Activated naive CD8-positive, alpha-beta T cell treated with anti-CD3 and anti-CD28 coated beads, Interleukin-2, amount 50 U/mL, for 16 hours (primary cell): ENCODE results near the gene KIAA0513.
"Not testable (repeated sequence)": the region's sequence is repeated elsewhere in the genome, so short reads cannot be mapped to it uniquely, and the experiment has no call there.

ENCODE experiments used
- DNase-seq: peaks from one replicate; pipeline ENCODE4 v3.0.0-alpha.2; 2020; ENCODE audit warnings: low read depth, low spot score

KIAA0513 gene

GRCh38 chr16:85028685-85029407 lies 1.3 kb downstream of the KIAA0513 start:
- DNase-seq: peak; percentile 36

DNA sequence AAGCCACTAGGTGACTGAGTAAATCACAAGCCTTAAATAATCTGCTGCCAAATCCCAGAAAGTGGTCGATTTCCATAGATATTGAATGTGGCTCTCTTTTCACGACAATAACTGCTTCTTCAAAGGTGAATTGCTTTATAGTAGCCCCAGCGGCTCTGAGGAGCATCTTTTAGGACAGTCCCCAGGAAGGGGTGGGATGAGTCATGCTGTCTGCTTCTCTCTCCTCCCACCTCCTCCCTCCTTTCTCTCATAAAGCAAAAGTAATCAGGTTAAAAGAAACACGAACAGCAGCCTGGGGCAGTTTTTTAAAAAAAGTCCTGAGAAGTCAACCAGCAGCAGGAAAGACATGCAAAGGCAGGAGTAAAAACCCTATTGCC lies 1.8 kb downstream of the KIAA0513 start:
- peak; percentile 30 for DNase-seq

- DNase-seq: no peak
Measured at GRCh38 chr16:85029981-85030401, 2.4 kb downstream of the KIAA0513 start.

GRCh38 chr16:85031451-85031850 lies 3.9 kb downstream of the KIAA0513 start:
- no peak for DNase-seq

GRCh38 chr16:85032187-85032586 lies 4.6 kb downstream of the KIAA0513 start:
- not testable (repeated sequence) for DNase-seq

DNA sequence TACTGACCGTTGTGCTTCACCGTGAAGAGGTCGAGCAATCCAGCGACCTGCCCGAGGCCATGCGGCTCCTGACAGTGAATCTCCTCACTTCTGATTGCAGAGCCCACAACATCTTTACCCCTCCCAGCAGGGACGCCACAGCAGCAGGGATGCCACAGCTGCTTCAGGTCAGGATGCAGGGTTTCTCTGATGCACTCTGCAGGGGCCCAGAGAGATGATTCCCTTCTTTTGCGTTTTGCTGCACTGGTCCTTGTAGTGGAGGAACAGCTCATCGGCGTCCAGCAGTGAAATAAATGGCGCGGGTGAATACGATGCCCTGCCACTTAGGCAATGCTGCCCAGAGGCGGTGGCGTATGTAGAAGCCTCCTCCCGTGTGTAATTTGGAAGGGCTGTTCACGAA lies 5.6 kb downstream of the KIAA0513 start:
- no peak for DNase-seq

DNA sequence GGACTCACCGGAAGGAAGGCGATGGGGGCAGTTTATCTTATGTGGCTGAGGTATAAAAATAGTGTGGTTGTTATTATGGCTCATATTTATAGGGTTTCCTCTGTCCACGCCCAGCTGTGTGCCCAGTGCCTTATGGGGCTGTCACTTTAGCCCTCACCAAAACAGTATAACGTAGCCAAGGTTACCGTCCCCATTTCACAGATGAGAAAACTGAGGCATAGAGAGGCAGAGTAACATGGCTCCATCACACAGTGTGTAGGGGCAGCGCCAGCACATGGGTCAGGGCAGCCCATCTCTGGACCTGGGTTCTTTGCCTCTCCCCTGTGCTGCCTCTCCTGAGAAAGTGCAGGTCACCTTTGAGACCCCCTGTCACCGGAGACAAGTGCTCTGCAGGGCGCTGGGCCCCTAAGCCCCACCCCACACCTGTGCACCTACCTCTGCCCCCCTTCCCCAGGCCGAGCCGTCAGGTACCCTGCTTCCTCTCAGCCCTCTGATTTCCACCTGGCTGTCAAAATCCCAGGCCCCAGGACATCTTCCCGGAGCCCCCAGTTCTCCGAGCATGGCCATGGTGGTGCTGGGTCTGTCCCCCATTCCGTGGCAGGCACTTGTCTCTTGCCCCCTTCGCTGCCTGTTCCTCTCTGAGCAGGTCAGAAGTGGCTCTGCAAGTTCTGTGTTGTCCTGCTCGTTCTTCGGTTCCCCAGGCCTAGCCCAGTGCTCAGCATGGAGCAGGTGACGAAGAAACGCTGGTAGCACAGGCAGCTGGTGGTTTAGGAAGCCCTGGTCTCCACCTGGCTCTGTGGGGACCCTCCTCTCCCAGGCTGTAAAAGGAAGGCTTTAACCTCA lies 7.2 kb downstream of the KIAA0513 start:
- DNase-seq: no peak

DNA sequence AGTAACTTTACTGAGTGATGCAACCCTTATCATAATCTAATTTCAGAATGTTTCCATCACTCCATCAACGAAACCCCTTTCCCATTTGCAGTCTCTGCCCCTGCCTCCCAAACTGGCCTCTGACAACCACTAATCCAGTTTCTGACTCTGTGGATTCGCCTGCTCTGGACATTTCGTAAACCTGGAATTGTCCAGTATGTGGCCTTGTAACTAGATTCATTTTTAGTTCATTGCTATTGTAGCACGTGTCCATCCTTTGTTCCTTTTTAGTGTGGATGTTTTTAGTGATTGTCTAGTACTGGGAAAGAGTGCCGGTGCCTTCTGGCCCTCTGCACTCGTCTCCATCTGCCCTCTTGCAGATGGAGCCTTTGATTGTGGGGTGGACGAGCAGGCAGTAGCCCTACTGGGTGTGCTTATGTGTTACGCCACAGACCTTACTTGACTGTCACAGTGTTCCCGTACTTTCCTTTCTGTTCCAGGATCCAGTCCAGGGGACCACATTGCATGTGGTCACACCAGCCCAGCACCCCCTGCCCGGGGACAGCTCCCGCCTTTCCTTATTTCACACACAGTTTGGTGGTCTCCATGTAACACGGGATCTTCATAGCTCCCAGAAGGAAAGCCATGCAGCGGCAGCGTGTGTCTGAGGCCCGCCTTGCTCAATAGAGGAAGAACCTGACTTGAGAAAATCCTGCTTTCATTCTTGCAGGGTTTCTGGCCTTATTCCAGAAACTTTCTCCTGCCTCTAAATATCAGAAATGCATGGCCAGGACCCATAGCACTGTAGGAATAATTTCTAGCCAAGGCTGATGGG lies 8.8 kb downstream of the KIAA0513 start:
- DNase-seq: no peak

GRCh38 chr16:85037050-85037410 lies 9.4 kb downstream of the KIAA0513 start:
- DNase-seq: no peak

DNA sequence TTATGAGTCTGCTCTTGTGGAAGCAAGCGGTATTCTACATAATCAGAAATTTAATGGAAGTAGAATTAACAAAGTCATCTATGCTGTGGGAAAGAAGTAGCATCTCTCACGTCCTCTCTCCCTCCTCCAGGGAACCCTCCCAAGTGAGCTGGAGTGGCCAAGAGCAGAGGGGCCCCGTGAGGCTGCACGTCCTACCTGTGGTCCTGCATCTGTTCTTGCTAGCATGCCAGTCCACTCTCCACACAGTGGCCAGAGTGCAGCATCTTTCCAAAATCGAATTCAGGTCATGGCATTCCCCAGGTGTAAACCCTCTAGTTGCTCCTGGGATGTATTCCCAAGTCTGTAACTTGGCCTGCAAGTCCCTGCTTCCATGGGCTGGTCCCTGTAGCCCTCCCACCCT lies 10.1 kb downstream of the KIAA0513 start:
- no peak for DNase-seq

GRCh38 chr16:85040685-85041084 lies 13.1 kb downstream of the KIAA0513 start:
- no peak for DNase-seq

DNA sequence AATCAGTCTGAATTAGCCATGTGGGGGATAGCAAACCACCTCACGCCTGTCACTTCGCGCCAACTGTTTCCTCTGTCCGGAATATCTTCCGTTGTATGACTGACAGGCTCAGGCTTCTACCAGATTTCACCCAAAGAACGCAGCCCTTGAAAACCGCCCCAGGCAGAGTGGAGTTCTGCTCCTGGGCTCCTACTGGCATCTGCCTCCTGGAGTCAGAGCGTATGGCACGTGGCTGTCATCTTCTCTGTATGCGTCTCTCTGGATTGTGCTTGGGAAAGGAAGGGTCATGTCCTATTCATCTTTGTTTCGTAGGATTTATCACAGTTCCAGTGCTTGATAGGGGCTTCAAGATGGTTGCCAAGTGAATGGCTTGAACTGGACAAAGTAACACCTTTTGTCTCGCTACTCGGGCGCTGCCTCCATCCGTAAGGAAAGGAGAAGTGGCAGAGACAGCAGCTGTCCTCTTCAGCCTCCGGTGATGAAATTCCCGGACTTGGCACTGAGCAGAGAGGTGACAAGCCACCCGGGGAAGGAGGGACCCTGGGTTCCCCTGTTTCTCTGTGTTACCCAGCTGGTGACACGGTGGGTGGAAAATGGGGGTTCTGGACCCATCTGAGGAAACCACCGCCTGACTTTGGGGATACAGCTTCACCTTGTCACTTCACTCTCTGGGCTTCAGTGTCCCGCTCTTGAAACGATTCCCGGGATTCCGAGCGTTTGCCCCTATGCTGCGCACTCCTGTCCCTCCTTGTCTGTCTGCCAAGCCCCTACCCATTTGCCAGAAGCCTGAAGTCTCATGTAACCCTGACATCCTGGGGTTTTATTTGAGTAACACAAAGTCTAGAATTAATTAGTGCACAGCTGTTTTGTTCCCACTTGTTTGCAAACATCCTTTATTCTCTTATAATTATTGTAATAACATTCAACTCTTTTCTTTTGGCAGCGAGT lies 13.9 kb downstream of the KIAA0513 start:
- DNase-seq: no peak

GRCh38 chr16:85042167-85042526 lies 14.6 kb downstream of the KIAA0513 start:
- no peak for DNase-seq

DNA sequence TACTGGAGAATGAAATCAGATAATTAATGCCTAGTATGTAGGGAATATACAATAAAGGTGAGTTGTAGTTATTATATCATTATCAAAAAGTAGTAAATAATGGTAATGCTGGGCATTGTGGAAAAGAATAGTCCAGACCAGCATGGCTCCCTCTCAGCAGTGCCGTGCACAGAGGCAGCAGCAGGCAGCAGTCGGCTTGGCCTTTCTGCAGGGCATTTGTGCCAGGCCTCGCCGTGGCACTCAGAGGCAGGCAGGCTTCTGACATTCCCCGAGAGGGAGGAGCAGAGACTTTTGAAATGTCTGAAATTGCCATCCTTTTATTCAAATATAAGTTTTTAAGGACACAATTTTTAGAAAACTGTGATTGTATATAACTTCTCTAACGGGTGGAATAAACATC lies 15.0 kb downstream of the KIAA0513 start:
- no peak for DNase-seq

- DNase-seq: no peak
Measured at GRCh38 chr16:85045077-85045476, 17.5 kb downstream of the KIAA0513 start.

DNA sequence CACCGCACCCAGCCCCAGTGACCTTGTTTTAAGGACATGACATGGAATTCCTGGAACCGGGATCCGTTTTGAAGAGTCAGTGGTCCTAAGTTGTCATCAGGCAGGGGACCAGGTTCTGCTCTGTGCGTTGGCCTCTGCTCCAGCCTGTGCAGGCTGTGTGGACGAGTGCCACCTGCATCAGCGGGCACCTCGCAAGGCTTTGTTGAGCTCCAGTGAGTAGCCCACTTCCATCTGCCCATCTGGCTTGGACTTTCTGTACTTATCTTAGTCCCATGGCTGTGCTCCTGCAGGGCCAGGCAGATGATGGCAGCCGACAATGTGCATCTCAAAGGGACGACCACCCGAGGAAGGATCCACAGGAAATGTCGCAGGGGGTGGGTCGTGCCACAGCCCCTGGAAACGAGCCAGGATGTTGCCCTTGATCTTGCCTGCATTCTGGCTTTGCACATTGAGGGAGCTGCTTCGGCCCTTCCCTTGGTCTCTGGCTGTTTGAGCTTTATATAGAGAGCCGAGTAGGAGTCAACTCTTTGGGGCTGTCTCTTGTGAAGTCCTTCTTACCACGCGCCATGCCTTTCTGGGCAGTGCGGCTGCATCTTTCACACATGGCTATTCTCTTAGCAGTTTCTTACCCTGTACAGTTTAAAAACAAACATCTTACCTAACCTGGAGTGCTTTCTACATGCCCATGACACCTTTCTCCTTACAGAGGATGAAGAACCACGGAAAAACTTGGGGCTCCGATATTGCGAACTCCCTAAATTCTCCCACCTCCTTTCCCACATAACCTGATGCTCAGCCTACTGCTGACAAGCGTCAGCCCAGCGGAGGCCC lies 18.3 kb downstream of the KIAA0513 start:
- DNase-seq: no peak

- DNase-seq: no peak
Measured at GRCh38 chr16:85046472-85046916, 18.9 kb downstream of the KIAA0513 start.

- no peak for DNase-seq
Measured at GRCh38 chr16:85046931-85047866, 19.6 kb downstream of the KIAA0513 start.

DNA sequence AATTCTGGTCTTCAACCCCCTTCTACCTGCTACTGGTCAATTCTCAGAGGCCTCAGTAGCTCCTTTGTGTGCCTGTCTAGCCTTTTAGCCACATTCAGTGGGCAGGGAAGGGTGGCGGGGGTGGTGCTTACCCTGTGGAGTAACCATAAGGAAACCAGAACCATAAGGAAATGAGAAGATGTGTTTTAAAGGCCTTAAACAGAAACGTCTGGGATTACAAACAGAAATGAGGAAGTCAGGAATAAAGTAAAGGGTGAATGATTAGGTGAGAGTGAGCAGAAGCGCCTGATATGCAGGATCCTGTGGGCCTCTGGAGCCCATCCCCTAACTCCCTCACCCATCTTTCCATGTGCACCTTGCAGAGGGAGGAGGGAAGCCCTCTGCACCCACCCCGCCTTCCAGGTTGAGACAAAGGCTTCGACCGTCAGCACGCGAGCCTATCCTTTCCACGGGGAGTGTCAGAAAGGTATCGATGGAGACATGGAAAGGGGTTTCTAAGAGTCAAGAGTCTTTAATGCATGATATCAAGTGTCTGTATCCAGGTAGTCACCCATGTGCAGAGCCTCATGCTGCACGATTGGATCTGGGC lies 20.4 kb downstream of the KIAA0513 start:
- no peak for DNase-seq
